Fibroblast of lung (primary cell): ENCODE results near the gene SIPA1L3. TPM values are rescaled to one million over a fixed set of nuclear protein-coding genes. Genes with fewer than 3 reads are reported as not detected.
A peak's percentile ranks its signal among the peaks of the same experiment; 100 is the strongest.

ENCODE experiments used
- DNase-seq, 2 donors: peaks; one replicate each; pipeline versions ENCODE4 v3.0.0 to v3.0.0-alpha.2; 2010; ENCODE audit warnings: low read depth in 2 of 2
- H2AFZ ChIP-seq: 2 replicates; pipeline ENCODE4 v1.5.1; 2012; ENCODE audit warnings: low read length, control low read depth, inconsistent platforms
- H3K27ac ChIP-seq: 2 replicates; pipeline ENCODE4 v1.5.1; 2011; ENCODE audit warnings: low read length, control low read depth; ENCODE audit not compliant: insufficient read depth
- H3K27me3 ChIP-seq: 2 replicates; pipeline ENCODE4 v1.5.1; 2011; ENCODE audit warnings: mild to moderate bottlenecking, low read length; ENCODE audit not compliant: control insufficient read depth, insufficient read depth
- H3K36me3 ChIP-seq: 2 replicates; pipeline ENCODE4 v1.5.1; 2011; ENCODE audit warnings: low read length; ENCODE audit not compliant: control insufficient read depth, insufficient read depth
- H3K4me1 ChIP-seq: 2 replicates; pipeline ENCODE4 v1.5.1; 2011; ENCODE audit warnings: low read length; ENCODE audit not compliant: control insufficient read depth, insufficient read depth; ENCODE audit errors: extremely low read depth
- H3K4me2 ChIP-seq: 2 replicates; pipeline ENCODE4 v1.5.1; 2011; ENCODE audit warnings: low read length, control low read depth; ENCODE audit not compliant: insufficient read depth; ENCODE audit errors: extremely low read depth
- H3K4me3 ChIP-seq, 4 experiments: fragments of 200-600 bp in 1 of 4; sonication (generic) in 1 of 4; replicated peaks in 1 of 4; 2 replicates each; pipeline ENCODE4 v1.5.1; 2011 to 2016; ENCODE audit warnings: low read length in 4 of 4, low read depth in 3 of 4, mild to moderate bottlenecking in 3 of 4, control low read depth in 2 of 4, inconsistent platforms in 1 of 4, mixed read lengths in 1 of 4; ENCODE audit not compliant: insufficient read depth in 1 of 4; ENCODE audit errors: control extremely low read depth in 1 of 4
- H3K79me2 ChIP-seq: 2 replicates; pipeline ENCODE4 v1.5.1; 2012; ENCODE audit warnings: mild to moderate bottlenecking, low read length, inconsistent platforms; ENCODE audit not compliant: control insufficient read depth, insufficient read depth
- H3K9ac ChIP-seq: 2 replicates; pipeline ENCODE4 v1.5.1; 2011; ENCODE audit warnings: mild to moderate bottlenecking, low read length, control low read depth; ENCODE audit not compliant: insufficient read depth
- H3K9me3 ChIP-seq: 2 replicates; pipeline ENCODE4 v1.5.1; 2012; ENCODE audit warnings: low read depth, low read length; ENCODE audit not compliant: control insufficient read depth, insufficient read depth
- H4K20me1 ChIP-seq: 2 replicates; pipeline ENCODE4 v1.5.1; 2011; ENCODE audit warnings: low read length; ENCODE audit not compliant: control insufficient read depth, insufficient read depth; ENCODE audit errors: extremely low read depth
- EZH2 ChIP-seq: IDR thresholded peaks from 2 replicates; pipeline ENCODE4 v1.5.1; 2012; ENCODE audit warnings: low read length, control low read depth, mild to moderate bottlenecking; ENCODE audit errors: missing control alignments
- polyA plus RNA-seq, 2 donors: library from polyadenylated mRNA; depleted of rRNA in 1 of 2; stranded (reverse) in 1 of 2; unstranded in 1 of 2; fragments of >200 nt; gene quantifications; 2 replicates each; pipeline ENCODE4 v1.2.1, GENCODE V29; 2011 to 2012; ENCODE audit warnings: missing spikeins in 1 of 2
- total RNA-seq: library from RNA; depleted of rRNA; stranded (reverse); fragments of >200 nt; gene quantifications from 2 replicates; pipeline ENCODE4 v1.2.1, GENCODE V29; 2014
- TF ChIP-seq, protein P1 (sequence below), 2 donors: IDR thresholded peaks in 1 of 2; conservative IDR thresholded peaks in 1 of 2; 1 replicate in 1 of 2; 2 replicates in 1 of 2; pipeline ENCODE4 v1.5.1; 2011 to 2012; ENCODE audit warnings: low read length in 2 of 2, control low read depth in 1 of 2, inconsistent platforms in 1 of 2, low read depth in 1 of 2, mild to moderate bottlenecking in 1 of 2

Gene SIPA1L3
- total and polyA plus RNA-seq, 2 donors (not counting 1 experiment from before 2014, with no cell fraction given), result 3.7 to 10.1 TPM

DNA sequence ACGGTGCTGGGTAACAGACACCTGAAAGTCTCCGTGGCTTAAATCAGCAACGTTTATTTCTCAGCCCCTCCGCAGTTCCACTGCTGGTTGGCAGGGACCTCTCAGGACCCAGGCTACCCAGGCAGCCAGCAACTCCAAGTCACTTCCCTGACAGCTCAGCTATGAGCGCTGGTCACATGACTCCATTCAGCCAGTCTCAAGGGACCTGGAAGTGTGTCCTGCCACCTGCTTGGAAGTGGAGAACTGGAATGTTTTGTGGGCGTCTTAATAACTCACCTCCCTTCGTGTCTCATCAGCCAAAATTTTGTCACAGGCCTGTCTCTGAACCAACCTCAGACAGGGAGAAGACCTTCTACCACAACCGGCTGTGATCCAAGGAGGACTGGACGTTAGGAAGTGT is 244.2 kb downstream of the SIPA1L3 start:
- H3K9me3 ChIP-seq, result no peaks in the 10 kb centered on the region
- no peaks in the 10 kb centered on the region for H4K20me1 ChIP-seq
- no peak for DNase-seq
- no peak overlapping the region for H3K27ac ChIP-seq
- no peak overlapping the region for H3K4me3 ChIP-seq
- H3K27me3 ChIP-seq, result no peaks in the 10 kb centered on the region
- H3K4me1 ChIP-seq, result no peaks in the 10 kb centered on the region
- H3K36me3 ChIP-seq, result peaks cover 3% of the 10 kb centered on the region
- TF ChIP-seq, protein P1, sequence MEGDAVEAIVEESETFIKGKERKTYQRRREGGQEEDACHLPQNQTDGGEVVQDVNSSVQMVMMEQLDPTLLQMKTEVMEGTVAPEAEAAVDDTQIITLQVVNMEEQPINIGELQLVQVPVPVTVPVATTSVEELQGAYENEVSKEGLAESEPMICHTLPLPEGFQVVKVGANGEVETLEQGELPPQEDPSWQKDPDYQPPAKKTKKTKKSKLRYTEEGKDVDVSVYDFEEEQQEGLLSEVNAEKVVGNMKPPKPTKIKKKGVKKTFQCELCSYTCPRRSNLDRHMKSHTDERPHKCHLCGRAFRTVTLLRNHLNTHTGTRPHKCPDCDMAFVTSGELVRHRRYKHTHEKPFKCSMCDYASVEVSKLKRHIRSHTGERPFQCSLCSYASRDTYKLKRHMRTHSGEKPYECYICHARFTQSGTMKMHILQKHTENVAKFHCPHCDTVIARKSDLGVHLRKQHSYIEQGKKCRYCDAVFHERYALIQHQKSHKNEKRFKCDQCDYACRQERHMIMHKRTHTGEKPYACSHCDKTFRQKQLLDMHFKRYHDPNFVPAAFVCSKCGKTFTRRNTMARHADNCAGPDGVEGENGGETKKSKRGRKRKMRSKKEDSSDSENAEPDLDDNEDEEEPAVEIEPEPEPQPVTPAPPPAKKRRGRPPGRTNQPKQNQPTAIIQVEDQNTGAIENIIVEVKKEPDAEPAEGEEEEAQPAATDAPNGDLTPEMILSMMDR (conservative IDR thresholded peaks at IDR 0.05 in 1 of 2, IDR thresholded peaks at IDR 0.05 in 1 of 2; ENCODE audit: low read depth in 1 of 2, low read length in 2 of 2), result no peak
- TF ChIP-seq EZH2, result no peak
- no peak overlapping the region for H3K9ac ChIP-seq
- no peaks in the 10 kb centered on the region for H3K79me2 ChIP-seq
- no peak overlapping the region for H3K4me2 ChIP-seq
- no peak overlapping the region for H2AFZ ChIP-seq

GRCh38 chr19:38152461-38153379 is 245.7 kb downstream of the SIPA1L3 start:
- H3K27me3 ChIP-seq, result no peaks in the 10 kb centered on the region
- no peaks in the 10 kb centered on the region for H3K4me1 ChIP-seq
- H3K4me2 ChIP-seq, result no peak overlapping the region
- no peak overlapping the region for H2AFZ ChIP-seq
- no peaks in the 10 kb centered on the region for H3K9me3 ChIP-seq
- no peak overlapping the region for H3K9ac ChIP-seq
- H4K20me1 ChIP-seq, result no peaks in the 10 kb centered on the region
- H3K79me2 ChIP-seq, result no peaks in the 10 kb centered on the region
- H3K27ac ChIP-seq, result no peak overlapping the region
- H3K4me3 ChIP-seq, result no peak overlapping the region
- peaks cover 5% of the 10 kb centered on the region for H3K36me3 ChIP-seq
- TF ChIP-seq, protein P1 (conservative IDR thresholded peaks at IDR 0.05 in 1 of 2, IDR thresholded peaks at IDR 0.05 in 1 of 2; ENCODE audit: low read depth in 1 of 2, low read length in 2 of 2), result no peak
- TF ChIP-seq EZH2, result no peak
- DNase-seq, result peak; percentile 41 to 86

- Histone ChIP-seq H3K79me2 (no peaks in the 10 kb centered on the region), H3K4me2 (no peak overlapping the region), H3K36me3 (peaks cover 5% of the 10 kb centered on the region), H3K27ac (no peak overlapping the region), H4K20me1 (no peaks in the 10 kb centered on the region), H3K9me3 (no peaks in the 10 kb centered on the region), H3K4me1 (no peaks in the 10 kb centered on the region), H2AFZ (no peak overlapping the region), H3K4me3 (no peak overlapping the region), H3K27me3 (no peaks in the 10 kb centered on the region), H3K9ac (no peak overlapping the region)
- DNase-seq, result peak; percentile 20 to 46
- no peak for TF ChIP-seq EZH2
- TF ChIP-seq, protein P1 (conservative IDR thresholded peaks at IDR 0.05 in 1 of 2, IDR thresholded peaks at IDR 0.05 in 1 of 2; ENCODE audit: low read depth in 1 of 2, low read length in 2 of 2), result no peak
These were observed 248.4 kb downstream of the SIPA1L3 start for GRCh38 chr19:38155453-38155852.
